HG03342 (cell line): ENCODE results near the gene PGD.
"Not testable (repeated sequence)": the region's sequence is repeated elsewhere in the genome, so short reads cannot be mapped to it uniquely, and the experiment has no call there.

Source experiments
- ATAC-seq: cut with Tn5 transposase; IDR thresholded peaks from one replicate; pipeline ENCODE4 v1.9.1; 2021; ENCODE audit warnings: mild to moderate bottlenecking, moderate library complexity; ENCODE audit not compliant: unreplicated experiment

PGD gene

GRCh38 chr1:10398734-10399443, at the start of gene PGD:
Gene PGD, plus strand, starts transcription at chr1:10399064. Its CDS starts 54 bp downstream, at chr1:10399118.
- peak; percentile 95 for ATAC-seq

- no peak for ATAC-seq
Observed at GRCh38 chr1:10353282-10353681, 45.6 kb upstream of the PGD start.

GRCh38 chr1:10353693-10354092, 45.2 kb upstream of the PGD start:
- no peak for ATAC-seq

- ATAC-seq: no peak
Observed at GRCh38 chr1:10360045-10360444, 38.8 kb upstream of the PGD start.

GRCh38 chr1:10361515-10361914, 37.3 kb upstream of the PGD start:
- ATAC-seq: no peak

GRCh38 chr1:10368194-10368593, 30.7 kb upstream of the PGD start:
- ATAC-seq: no peak

GRCh38 chr1:10374442-10374860, 24.4 kb upstream of the PGD start:
- ATAC-seq: no peak

GRCh38 chr1:10377365-10378029, 21.4 kb upstream of the PGD start:
- ATAC-seq: not testable (repeated sequence)

GRCh38 chr1:10378081-10378841, 20.6 kb upstream of the PGD start:
- no peak for ATAC-seq

GRCh38 chr1:10379101-10379620, 19.7 kb upstream of the PGD start:
- ATAC-seq: no peak

- ATAC-seq: no peak
Observed at GRCh38 chr1:10379676-10380075, 19.2 kb upstream of the PGD start.

- no peak for ATAC-seq
Observed at GRCh38 chr1:10380594-10381275, 18.1 kb upstream of the PGD start.

- no peak for ATAC-seq
Observed at GRCh38 chr1:10383630-10384029, 15.2 kb upstream of the PGD start.

GRCh38 chr1:10384219-10384618, 14.6 kb upstream of the PGD start:
- no peak for ATAC-seq

GRCh38 chr1:10386761-10387676, 11.8 kb upstream of the PGD start:
- no peak for ATAC-seq

- ATAC-seq: no peak
Observed at GRCh38 chr1:10387677-10388386, 11.0 kb upstream of the PGD start.

- no peak for ATAC-seq
Observed at GRCh38 chr1:10388387-10388715, 10.5 kb upstream of the PGD start.

GRCh38 chr1:10389271-10389973, 9.4 kb upstream of the PGD start:
- no peak for ATAC-seq

- ATAC-seq: no peak
Observed at GRCh38 chr1:10396870-10397269, 2.0 kb upstream of the PGD start.
